HFFc6 (cell line): Measurements from ENCODE around the gene CLPTM1L. TPM values are rescaled to one million over a fixed set of nuclear protein-coding genes. Genes with fewer than 3 reads are reported as not detected.

Experiments
- DNase-seq: peaks from one replicate; pipeline ENCODE4 v3.0.0-alpha.2; 2018
- H3K27ac Mint-ChIP-seq: 2 replicates; pipeline ENCODE4 v1.8.0; 2020; ENCODE audit warnings: mild to moderate bottlenecking, mixed read lengths
- H3K27me3 Mint-ChIP-seq: 2 replicates; pipeline ENCODE4 v1.8.0; 2021; ENCODE audit warnings: mild to moderate bottlenecking, moderate library complexity, mixed read lengths; ENCODE audit not compliant: insufficient read depth
- H3K36me3 Mint-ChIP-seq: 2 replicates; pipeline ENCODE4 v1.8.0; 2021; ENCODE audit warnings: low read depth, mixed read lengths
- H3K4me1 Mint-ChIP-seq: 2 replicates; pipeline ENCODE4 v1.8.0; 2020; ENCODE audit warnings: low read depth, mixed read lengths
- H3K4me3 Mint-ChIP-seq: 2 replicates; pipeline ENCODE4 v1.8.0; 2020; ENCODE audit warnings: mild to moderate bottlenecking, moderate library complexity, mixed read lengths
- H3K9me3 Mint-ChIP-seq: 2 replicates; pipeline ENCODE4 v1.8.0; 2020; ENCODE audit warnings: mild to moderate bottlenecking, mixed read lengths
- total RNA-seq, 6 experiments: library from RNA; stranded (reverse); fragmentation: NEBNext Ultra II Directional; extraction: Animal tissue kit (Norgen Biotek cat#: 25700); gene quantifications; 2 replicates in 1 of 6; 3 replicates in 5 of 6; pipeline ENCODE4 v1.2.3, GENCODE V29; 2021
- TF ChIP-seq, protein P1 (sequence below): fragments of 200-600 bp; sonication (generic); IDR thresholded peaks from 2 replicates; pipeline ENCODE4 v1.5.0; 2021; ENCODE audit warnings: antibody characterized with exemption, mild to moderate bottlenecking

CLPTM1L gene
- total RNA-seq, 6 experiments from 2014 or later, result 119 to 164 (median 143) TPM

DNA sequence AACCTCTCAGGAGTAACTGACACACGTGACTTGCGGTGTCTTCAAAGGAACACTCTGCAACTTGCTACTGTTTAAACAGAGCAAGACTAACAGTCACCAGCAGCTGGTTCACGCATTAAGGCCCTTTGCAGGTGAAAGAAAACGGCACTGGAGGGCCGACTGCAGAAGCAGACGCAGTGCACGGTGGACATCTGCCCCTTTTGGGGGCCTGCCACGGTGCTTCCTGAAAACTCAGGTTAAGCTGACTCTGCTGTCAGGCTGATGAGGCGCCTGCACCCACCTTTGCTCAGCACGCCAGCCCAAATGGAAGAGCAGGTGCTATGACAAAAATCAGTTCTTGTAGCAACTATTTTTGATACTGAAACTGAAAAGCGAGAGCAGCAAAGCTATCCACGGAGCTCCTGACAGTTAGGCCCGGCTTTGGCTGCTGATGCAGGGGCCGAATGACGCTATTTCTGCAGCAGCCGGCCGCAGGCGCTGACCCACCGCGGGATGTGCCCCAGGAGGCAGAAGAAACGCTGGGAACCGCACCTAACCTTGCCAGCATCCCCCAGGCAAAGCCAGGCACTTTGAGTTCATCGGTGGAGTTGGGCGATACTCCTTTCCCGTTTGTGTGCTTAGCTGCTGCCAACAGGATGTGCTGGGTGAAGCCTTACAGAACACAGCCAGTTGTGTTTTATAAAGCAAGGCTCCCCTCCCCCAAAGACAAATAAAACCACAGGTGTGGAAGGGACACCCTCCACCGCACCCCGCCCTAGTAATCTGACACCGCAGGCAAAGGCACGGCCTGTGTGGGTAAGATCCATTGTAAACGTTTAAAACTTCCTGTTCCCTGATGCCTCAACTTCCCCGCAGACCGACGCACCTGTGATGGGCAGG is 29.0 kb downstream of the CLPTM1L start:
- peaks cover 12% of the 10 kb centered on the region for H3K36me3 Mint-ChIP-seq
- TF ChIP-seq, protein P1, sequence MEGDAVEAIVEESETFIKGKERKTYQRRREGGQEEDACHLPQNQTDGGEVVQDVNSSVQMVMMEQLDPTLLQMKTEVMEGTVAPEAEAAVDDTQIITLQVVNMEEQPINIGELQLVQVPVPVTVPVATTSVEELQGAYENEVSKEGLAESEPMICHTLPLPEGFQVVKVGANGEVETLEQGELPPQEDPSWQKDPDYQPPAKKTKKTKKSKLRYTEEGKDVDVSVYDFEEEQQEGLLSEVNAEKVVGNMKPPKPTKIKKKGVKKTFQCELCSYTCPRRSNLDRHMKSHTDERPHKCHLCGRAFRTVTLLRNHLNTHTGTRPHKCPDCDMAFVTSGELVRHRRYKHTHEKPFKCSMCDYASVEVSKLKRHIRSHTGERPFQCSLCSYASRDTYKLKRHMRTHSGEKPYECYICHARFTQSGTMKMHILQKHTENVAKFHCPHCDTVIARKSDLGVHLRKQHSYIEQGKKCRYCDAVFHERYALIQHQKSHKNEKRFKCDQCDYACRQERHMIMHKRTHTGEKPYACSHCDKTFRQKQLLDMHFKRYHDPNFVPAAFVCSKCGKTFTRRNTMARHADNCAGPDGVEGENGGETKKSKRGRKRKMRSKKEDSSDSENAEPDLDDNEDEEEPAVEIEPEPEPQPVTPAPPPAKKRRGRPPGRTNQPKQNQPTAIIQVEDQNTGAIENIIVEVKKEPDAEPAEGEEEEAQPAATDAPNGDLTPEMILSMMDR, result no peak
- H3K4me3 Mint-ChIP-seq, result no peak overlapping the region
- no peak for DNase-seq
- peaks cover 8% of the 10 kb centered on the region for H3K27me3 Mint-ChIP-seq
- H3K4me1 Mint-ChIP-seq, result peaks cover 6% of the 10 kb centered on the region
- H3K27ac Mint-ChIP-seq, result no peak overlapping the region
- H3K9me3 Mint-ChIP-seq, result peaks cover 9% of the 10 kb centered on the region

- H3K4me1 Mint-ChIP-seq, result peaks cover 6% of the 10 kb centered on the region
- no peak overlapping the region for H3K27ac Mint-ChIP-seq
- peaks cover 16% of the 10 kb centered on the region for H3K9me3 Mint-ChIP-seq
- H3K36me3 Mint-ChIP-seq, result peaks cover 17% of the 10 kb centered on the region
- TF ChIP-seq, protein P1, result no peak
- H3K27me3 Mint-ChIP-seq, result peaks cover 11% of the 10 kb centered on the region
- no peak for DNase-seq
- H3K4me3 Mint-ChIP-seq, result no peak overlapping the region
Observed at GRCh38 chr5:1315018-1315708, 29.7 kb downstream of the CLPTM1L start.

DNA sequence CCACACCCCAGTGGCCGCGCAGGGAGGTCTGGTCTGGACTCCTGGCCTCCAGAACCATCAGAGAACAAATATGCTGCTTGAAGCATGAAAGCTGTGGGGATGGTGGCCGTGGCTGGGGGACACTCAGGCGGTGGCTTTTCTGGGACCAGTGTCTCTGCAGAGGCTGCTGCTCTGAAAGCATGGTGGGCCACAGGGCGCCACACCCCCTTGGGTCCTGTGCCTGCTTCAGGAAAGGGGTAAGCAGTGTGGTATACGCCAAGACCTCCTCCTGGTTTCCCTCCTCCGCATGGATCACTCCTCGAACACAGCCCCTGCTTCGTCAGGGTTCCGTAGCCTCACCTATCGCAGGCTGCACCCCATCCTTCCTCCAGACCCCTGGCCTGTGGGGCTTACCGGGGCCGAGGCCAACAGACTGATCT is 30.3 kb downstream of the CLPTM1L start:
- DNase-seq, result no peak
- H3K27me3 Mint-ChIP-seq, result peaks cover 12% of the 10 kb centered on the region
- H3K36me3 Mint-ChIP-seq, result peaks cover 17% of the 10 kb centered on the region
- no peak overlapping the region for H3K4me3 Mint-ChIP-seq
- peaks cover 6% of the 10 kb centered on the region for H3K4me1 Mint-ChIP-seq
- no peak overlapping the region for H3K27ac Mint-ChIP-seq
- TF ChIP-seq, protein P1, result no peak
- H3K9me3 Mint-ChIP-seq, result peaks cover 17% of the 10 kb centered on the region

DNA sequence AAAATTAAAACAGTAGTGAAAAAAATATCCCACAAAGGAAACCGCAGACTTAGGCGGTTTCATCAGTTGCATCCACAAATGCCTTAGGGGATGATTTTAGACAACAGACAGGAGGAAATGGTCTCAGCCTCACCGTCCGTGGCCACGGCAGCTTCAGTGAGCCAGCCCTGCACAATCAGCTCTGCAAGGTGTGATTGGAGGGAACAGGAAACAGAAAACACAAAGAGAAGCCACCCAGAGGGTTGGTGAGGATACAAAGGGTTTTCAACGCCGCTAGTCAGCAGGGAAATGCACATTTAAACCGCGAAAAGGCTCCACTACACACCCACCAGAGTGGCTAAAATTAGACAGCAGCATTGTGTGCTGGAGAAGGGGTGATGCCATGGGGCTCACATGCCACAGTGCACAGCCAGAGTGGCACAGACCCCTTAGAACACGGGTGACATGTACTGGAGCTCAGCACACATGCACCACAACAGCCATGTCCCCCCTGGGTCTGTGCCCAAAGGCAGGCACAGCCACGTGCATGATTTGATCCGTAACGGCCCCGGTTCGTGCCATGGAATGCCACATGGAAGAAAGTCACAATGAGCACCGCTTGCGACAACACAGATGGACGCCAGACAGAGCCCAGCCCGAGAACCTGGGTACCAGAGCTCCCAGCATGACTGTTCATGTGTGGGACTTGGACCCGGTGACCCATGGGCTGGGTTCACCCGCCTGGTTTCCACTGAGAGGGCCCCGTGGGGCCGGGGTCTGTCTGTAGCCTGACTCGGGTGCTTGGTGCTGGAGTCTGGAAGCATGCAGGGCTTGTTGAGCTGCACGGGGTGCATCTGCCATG is 31.7 kb downstream of the CLPTM1L start:
- Mint-ChIP-seq H3K27ac (no peak overlapping the region), H3K4me3 (no peak overlapping the region), H3K4me1 (peaks cover 6% of the 10 kb centered on the region), H3K9me3 (peaks cover 17% of the 10 kb centered on the region), H3K36me3 (peaks cover 17% of the 10 kb centered on the region), H3K27me3 (peaks cover 20% of the 10 kb centered on the region)
- TF ChIP-seq, protein P1, result no peak
- DNase-seq, result no peak

GRCh38 chr5:1312206-1312605 is 32.7 kb downstream of the CLPTM1L start:
- TF ChIP-seq, protein P1, result no peak
- no peak overlapping the region for H3K27ac Mint-ChIP-seq
- DNase-seq, result no peak
- H3K27me3 Mint-ChIP-seq, result peaks cover 20% of the 10 kb centered on the region
- H3K36me3 Mint-ChIP-seq, result peaks cover 13% of the 10 kb centered on the region
- peaks cover 6% of the 10 kb centered on the region for H3K4me1 Mint-ChIP-seq
- peaks cover 17% of the 10 kb centered on the region for H3K9me3 Mint-ChIP-seq
- no peak overlapping the region for H3K4me3 Mint-ChIP-seq
